ENCODE results near the gene ADAMTS2.

The ADAMTS2 gene

DNA sequence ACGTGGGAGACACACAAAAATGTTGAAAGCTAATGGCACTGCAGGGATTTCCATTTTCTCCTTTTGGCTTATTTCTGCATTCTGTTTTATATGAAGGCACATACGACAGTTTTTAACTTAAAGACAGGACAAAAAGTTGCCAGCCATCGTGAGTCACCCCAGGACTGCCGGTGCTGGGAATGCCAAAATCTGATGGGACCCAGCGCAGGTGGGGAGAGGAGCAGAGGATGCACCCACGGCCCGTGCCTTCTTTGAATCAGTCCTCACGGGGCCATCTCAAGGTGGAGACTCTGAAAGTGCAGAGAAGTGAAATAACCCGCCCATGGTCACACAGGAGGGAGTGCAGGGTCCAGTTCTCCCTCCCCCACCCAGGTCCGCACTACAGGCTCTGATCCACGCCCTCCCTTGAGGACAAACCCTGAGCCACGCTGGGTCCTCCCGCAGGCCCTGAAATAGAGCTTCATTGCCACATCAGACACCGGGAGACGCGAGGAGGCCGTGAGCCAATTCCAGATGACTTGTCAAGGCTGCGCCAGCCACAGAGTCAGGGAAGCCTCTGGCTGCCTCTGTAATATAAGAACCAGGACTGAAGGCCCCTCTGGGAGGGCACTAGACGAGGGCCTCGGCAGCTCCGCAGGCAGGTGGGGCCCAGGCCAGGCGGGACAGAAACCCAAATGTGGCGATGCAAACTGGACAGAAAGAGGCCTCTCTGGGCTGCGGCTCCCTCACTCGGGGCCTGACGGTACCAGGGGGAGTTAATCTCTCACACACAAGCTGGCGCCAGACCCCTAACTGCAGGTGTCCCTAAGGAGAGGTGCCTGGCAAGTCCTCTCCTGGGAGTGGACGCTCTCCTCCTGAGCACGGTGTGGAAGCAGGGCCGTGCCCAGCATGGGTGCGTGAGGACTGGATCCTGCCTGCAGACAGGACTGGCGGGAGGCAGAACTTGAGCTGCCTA is 22.9 kb downstream of the ADAMTS2 start:
- no peak overlapping the region for H3K4me3 ChIP-seq (ENCODE audit: severe bottlenecking)
- no peaks in the 10 kb centered on the region for H3K4me1 ChIP-seq (ENCODE audit: insufficient read depth, poor library complexity, severe bottlenecking)
- H3K9me3 ChIP-seq (ENCODE audit: severe bottlenecking): peaks cover 4% of the 10 kb centered on the region
- ATAC-seq (ENCODE audit: low read depth): no peak
- no peak overlapping the region for H3K27ac ChIP-seq (ENCODE audit: poor library complexity, severe bottlenecking)
- no peaks in the 10 kb centered on the region for H3K27me3 ChIP-seq (ENCODE audit: insufficient read depth, poor library complexity, severe bottlenecking)
- no peaks in the 10 kb centered on the region for H3K36me3 ChIP-seq (ENCODE audit: low read depth)
- DNase-seq (ENCODE audit: low spot score): peak; percentile 47
- no peak for TF ChIP-seq CTCF (IDR thresholded peaks at IDR 0.05; ENCODE audit: poor library complexity, severe bottlenecking)

DNA sequence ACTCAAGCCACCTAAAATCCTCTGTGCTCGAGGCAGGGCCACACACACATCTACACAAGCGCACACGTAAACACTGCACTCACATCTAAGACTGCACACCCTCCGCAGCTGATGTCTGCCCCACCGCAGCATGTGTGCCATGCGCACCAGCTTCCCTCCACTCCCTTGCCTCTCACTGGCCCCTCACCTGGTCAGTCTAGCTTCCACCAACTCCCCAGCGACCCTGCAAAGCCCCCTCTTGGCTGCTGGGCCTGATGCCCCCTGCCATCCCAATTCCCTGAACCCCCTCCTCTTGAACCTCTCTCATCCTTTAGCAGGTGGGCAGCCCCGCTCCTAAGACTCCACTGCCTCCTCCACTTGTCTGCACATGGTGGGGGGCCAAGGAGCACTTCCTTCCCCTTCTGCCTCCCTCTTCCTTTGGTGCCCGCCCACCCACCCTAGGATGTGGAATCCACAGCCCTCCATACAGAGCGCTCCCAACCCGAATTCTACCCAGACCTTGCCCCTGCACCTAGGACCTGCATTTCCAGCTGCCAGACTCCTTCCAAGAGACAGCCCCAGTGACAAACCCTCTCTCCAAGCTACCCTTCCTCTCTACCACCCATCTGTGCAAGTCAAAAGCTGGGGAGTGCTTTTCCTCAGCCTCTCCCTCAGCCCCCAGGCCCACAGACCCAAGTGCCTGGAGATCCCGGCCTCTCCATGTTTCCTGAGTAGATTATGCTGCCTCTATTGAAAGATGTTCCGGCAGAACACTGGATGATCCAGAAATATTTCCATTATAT is 23.9 kb downstream of the ADAMTS2 start:
- no peak for ATAC-seq (ENCODE audit: low read depth)
- TF ChIP-seq CTCF (IDR thresholded peaks at IDR 0.05; ENCODE audit: poor library complexity, severe bottlenecking): no peak
- H3K27ac ChIP-seq (ENCODE audit: poor library complexity, severe bottlenecking): no peak overlapping the region
- no peak overlapping the region for H3K4me3 ChIP-seq (ENCODE audit: severe bottlenecking)
- H3K36me3 ChIP-seq (ENCODE audit: low read depth): no peaks in the 10 kb centered on the region
- peaks cover 4% of the 10 kb centered on the region for H3K9me3 ChIP-seq (ENCODE audit: severe bottlenecking)
- H3K4me1 ChIP-seq (ENCODE audit: insufficient read depth, poor library complexity, severe bottlenecking): no peaks in the 10 kb centered on the region
- no peaks in the 10 kb centered on the region for H3K27me3 ChIP-seq (ENCODE audit: insufficient read depth, poor library complexity, severe bottlenecking)
- DNase-seq (ENCODE audit: low spot score): peak; percentile 45

DNA sequence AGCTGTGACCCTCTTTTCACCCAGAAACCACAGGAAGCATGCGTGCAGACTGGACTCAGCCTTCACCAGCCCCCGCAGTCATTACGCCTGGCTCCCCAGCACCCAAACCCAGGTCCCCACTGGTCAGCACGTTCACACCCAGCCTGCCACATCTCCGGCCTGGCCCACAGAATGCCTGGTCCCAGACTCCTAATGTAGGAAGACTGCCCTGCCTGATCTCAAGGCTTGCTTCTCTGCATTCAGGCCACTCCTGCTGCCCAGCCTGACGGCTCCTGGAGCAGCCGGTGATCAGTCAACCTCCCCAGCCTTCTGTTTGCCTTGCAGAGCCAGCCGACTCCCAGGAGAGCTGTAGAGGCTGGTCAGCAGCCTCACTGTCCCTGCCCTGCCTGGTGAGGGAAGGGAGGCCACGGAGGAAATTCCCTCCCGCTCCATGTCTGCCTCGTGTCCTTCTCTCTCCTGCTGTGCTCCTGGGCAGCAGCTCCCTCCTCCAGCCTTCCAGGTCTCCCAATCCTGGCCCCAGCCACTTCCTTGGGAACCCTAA is 25.4 kb downstream of the ADAMTS2 start:
- H3K36me3 ChIP-seq (ENCODE audit: low read depth): no peaks in the 10 kb centered on the region
- DNase-seq (ENCODE audit: low spot score) (peak; percentile 54), ATAC-seq (ENCODE audit: low read depth) (no peak)
- no peak for TF ChIP-seq CTCF (IDR thresholded peaks at IDR 0.05; ENCODE audit: poor library complexity, severe bottlenecking)
- no peak overlapping the region for H3K27ac ChIP-seq (ENCODE audit: poor library complexity, severe bottlenecking)
- peaks cover 9% of the 10 kb centered on the region for H3K9me3 ChIP-seq (ENCODE audit: severe bottlenecking)
- H3K27me3 ChIP-seq (ENCODE audit: insufficient read depth, poor library complexity, severe bottlenecking): no peaks in the 10 kb centered on the region
- H3K4me3 ChIP-seq (ENCODE audit: severe bottlenecking): no peak overlapping the region
- H3K4me1 ChIP-seq (ENCODE audit: insufficient read depth, poor library complexity, severe bottlenecking): no peaks in the 10 kb centered on the region

DNA sequence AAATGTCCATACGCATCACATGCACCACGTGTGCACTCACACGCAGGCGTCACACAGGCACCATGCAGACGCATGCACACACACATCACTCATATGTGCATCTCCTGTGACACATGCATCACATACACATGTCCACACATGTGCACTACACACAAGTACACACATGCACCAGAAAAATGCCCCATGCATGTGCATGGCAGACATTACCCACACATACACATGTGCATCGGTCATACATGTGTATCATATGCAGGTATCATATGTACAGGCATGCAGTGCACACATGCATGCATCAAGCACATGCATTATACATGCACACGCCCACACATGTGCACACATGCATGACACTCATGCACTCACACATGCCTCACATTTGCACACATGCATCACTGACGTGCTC is 26.1 kb downstream of the ADAMTS2 start:
- no peaks in the 10 kb centered on the region for H3K4me1 ChIP-seq (ENCODE audit: insufficient read depth, poor library complexity, severe bottlenecking)
- no peak for TF ChIP-seq CTCF (IDR thresholded peaks at IDR 0.05; ENCODE audit: poor library complexity, severe bottlenecking)
- no peak overlapping the region for H3K27ac ChIP-seq (ENCODE audit: poor library complexity, severe bottlenecking)
- no peak for ATAC-seq (ENCODE audit: low read depth)
- H3K4me3 ChIP-seq (ENCODE audit: severe bottlenecking): no peak overlapping the region
- peak; percentile 32 for DNase-seq (ENCODE audit: low spot score)
- H3K36me3 ChIP-seq (ENCODE audit: low read depth): no peaks in the 10 kb centered on the region
- H3K27me3 ChIP-seq (ENCODE audit: insufficient read depth, poor library complexity, severe bottlenecking): no peaks in the 10 kb centered on the region
- H3K9me3 ChIP-seq (ENCODE audit: severe bottlenecking): peaks cover 5% of the 10 kb centered on the region

All from RWPE2 (cell line).